Activated CD8-positive, alpha-beta T cell treated with anti-CD3 and anti-CD28 coated beads for 36 hours (primary cell): ENCODE results near the gene PTCD1. TPM values are rescaled to one million over a fixed set of nuclear protein-coding genes. Genes with fewer than 3 reads are reported as not detected.
A peak's percentile ranks its signal among the peaks of the same experiment; 100 is the strongest.
"Not testable (repeated sequence)": the region's sequence is repeated elsewhere in the genome, so short reads cannot be mapped to it uniquely, and the experiment has no call there.

Source experiments
- ATAC-seq: fragments of 200-7000 bp; cut with Tn5 transposase; one replicate; pipeline ENCODE4 v1.10.0; 2021; ENCODE audit warnings: mild to moderate bottlenecking, moderate library complexity
- CTCF ChIA-PET: fragments of 350-600 bp; sonication (Branson Sonifier 250); formaldehyde crosslinking; loops from one replicate; lab custom pipeline; 2021; ENCODE audit warnings: antibody characterized with exemption; lab: Charles Lee
- POLR2A ChIA-PET: fragments of 350-600 bp; sonication (Branson Sonifier 250); formaldehyde crosslinking; loops from one replicate; lab custom pipeline; 2021; ENCODE audit warnings: antibody characterized with exemption; lab: Charles Lee
- DNase-seq: peaks from one replicate; pipeline ENCODE4 v3.0.0-alpha.2; 2020
- H3K27ac Mint-ChIP-seq: one replicate; pipeline ENCODE4 v1.8.0; 2021; ENCODE audit warnings: mild to moderate bottlenecking, mixed read lengths
- H3K27me3 Mint-ChIP-seq: one replicate; pipeline ENCODE4 v1.8.0; 2021; ENCODE audit warnings: mixed read lengths
- H3K36me3 Mint-ChIP-seq: one replicate; pipeline ENCODE4 v1.8.0; 2021; ENCODE audit warnings: low read depth, mixed read lengths
- H3K4me1 Mint-ChIP-seq: one replicate; pipeline ENCODE4 v1.8.0; 2021; ENCODE audit warnings: low read depth, mixed read lengths
- H3K4me3 Mint-ChIP-seq: one replicate; pipeline ENCODE4 v1.8.0; 2021; ENCODE audit warnings: mild to moderate bottlenecking, moderate library complexity, mixed read lengths
- H3K9me3 Mint-ChIP-seq: one replicate; pipeline ENCODE4 v1.8.0; 2021; ENCODE audit warnings: mixed read lengths
- CTCF ChIP-seq: fragments of 200-600 bp; IDR thresholded peaks from one replicate; pipeline ENCODE4 v1.8.0; 2022; ENCODE audit warnings: antibody characterized with exemption, mild to moderate bottlenecking
- intact Hi-C: fragments of 100-400 bp; cut with micrococcal nuclease; formaldehyde crosslinking; loops from one replicate; pipeline ENCODE4 v1.10.0; 2022
- total RNA-seq, 2 experiments: library from RNA; stranded (reverse); gene quantifications; one replicate each; pipeline ENCODE4 v1.2.3, GENCODE V29; 2021

Gene PTCD1
- total RNA-seq, 2 experiments from 2014 or later: 7.2 to 8.2 TPM

GRCh38 chr7:99383203-99383602, 55.4 kb downstream of the PTCD1 start:
- ChIA-PET CTCF (interaction anchor here (1.3 kb wide), 1 partner anchor 24 kb away, joined by 3 read pairs; no protein-coding TSS in a partner anchor), POLR2A (interaction anchor here (1.4 to 1.5 kb wide), 2 partner anchors 9 to 25 kb away, joined by 5 to 6 read pairs; partner anchors contain the start of gene PDAP1)
- TF ChIP-seq CTCF: no peak
- intact Hi-C loops: no loop called here
- ATAC-seq: no peak
- H3K27me3 Mint-ChIP-seq: no peaks in the 10 kb centered on the region
- peaks cover 52% of the 10 kb centered on the region for H3K36me3 Mint-ChIP-seq
- DNase-seq: no peak
- H3K9me3 Mint-ChIP-seq: no peaks in the 10 kb centered on the region
- peaks cover 56% of the 10 kb centered on the region for H3K4me1 Mint-ChIP-seq
- peak overlapping the region; percentile 89 for H3K27ac Mint-ChIP-seq
- no peak overlapping the region for H3K4me3 Mint-ChIP-seq

GRCh38 chr7:99381664-99382075, 56.9 kb downstream of the PTCD1 start:
- ATAC-seq (no peak), DNase-seq (no peak)
- Mint-ChIP-seq H3K4me1 (peaks cover 65% of the 10 kb centered on the region), H3K27me3 (no peaks in the 10 kb centered on the region), H3K9me3 (no peaks in the 10 kb centered on the region), H3K4me3 (peak overlapping the region; percentile 75), H3K27ac (peak overlapping the region; percentile 93), H3K36me3 (peaks cover 51% of the 10 kb centered on the region)
- TF ChIP-seq CTCF: no peak
- intact Hi-C loops: no loop called here
- ChIA-PET CTCF (no interaction called here), POLR2A (interaction anchor here (0.8 to 1.5 kb wide), 2 partner anchors 11 to 13 kb away, joined by 4 to 5 read pairs; no protein-coding TSS in a partner anchor)

GRCh38 chr7:99380823-99381663, 57.6 kb downstream of the PTCD1 start:
- DNase-seq: peak; percentile 97
- no peak for TF ChIP-seq CTCF
- peaks cover 53% of the 10 kb centered on the region for H3K36me3 Mint-ChIP-seq
- ChIA-PET POLR2A (interaction anchor here (0.5 to 2.8 kb wide), 8 partner anchors 8 to 119 kb away, joined by 3 to 15 read pairs (median 4); partner anchors contain the start of genes BUD31, CPSF4, PDAP1 and PTCD1), CTCF (interaction anchor here (0.7 to 1.1 kb wide), 2 partner anchors 12 to 28 kb away, joined by 3 to 4 read pairs; partner anchors contain the start of genes BUD31 and PDAP1)
- ATAC-seq: peak; percentile 90
- no peaks in the 10 kb centered on the region for H3K9me3 Mint-ChIP-seq
- intact Hi-C loops: no loop called here
- peak overlapping the region; percentile 93 for H3K27ac Mint-ChIP-seq
- H3K4me3 Mint-ChIP-seq: peak overlapping the region; percentile 75
- peaks cover 61% of the 10 kb centered on the region for H3K4me1 Mint-ChIP-seq
- no peaks in the 10 kb centered on the region for H3K27me3 Mint-ChIP-seq

- peaks cover 55% of the 10 kb centered on the region for H3K36me3 Mint-ChIP-seq
- DNase-seq (peak; percentile 58), ATAC-seq (peak; percentile 32)
- H3K4me3 Mint-ChIP-seq: peak overlapping the region; percentile 75
- TF ChIP-seq CTCF: no peak
- ChIA-PET CTCF (interaction anchor here (0.7 to 1.8 kb wide), 3 partner anchors 12 to 28 kb away, joined by 3 to 5 read pairs (median 4); partner anchors contain the start of genes BUD31 and PDAP1), POLR2A (interaction anchor here (0.5 to 2.8 kb wide), 9 partner anchors 8 to 120 kb away, joined by 3 to 15 read pairs (median 6); partner anchors contain the start of genes BUD31, CPSF4, PDAP1 and PTCD1)
- no peaks in the 10 kb centered on the region for H3K9me3 Mint-ChIP-seq
- intact Hi-C loops: no loop called here
- no peaks in the 10 kb centered on the region for H3K27me3 Mint-ChIP-seq
- peak overlapping the region; percentile 93 for H3K27ac Mint-ChIP-seq
- H3K4me1 Mint-ChIP-seq: peaks cover 56% of the 10 kb centered on the region
Observed at GRCh38 chr7:99380032-99380822, 58.4 kb downstream of the PTCD1 start.

- H3K27me3 Mint-ChIP-seq, H3K9me3 Mint-ChIP-seq, intact Hi-C loops, ATAC-seq: not testable (repeated sequence)
- Mint-ChIP-seq H3K27ac (peak overlapping the region; percentile 93), H3K36me3 (peaks cover 55% of the 10 kb centered on the region), H3K4me1 (peaks cover 55% of the 10 kb centered on the region), H3K4me3 (peak overlapping the region; percentile 75)
- ChIA-PET POLR2A (interaction anchor here (0.6 to 2.8 kb wide), 6 partner anchors 9 to 120 kb away, joined by 3 to 15 read pairs (median 6); partner anchors contain the start of genes BUD31, PDAP1 and ZNF394), CTCF (interaction anchor here (1.2 to 1.8 kb wide), 2 partner anchors 14 kb away, joined by 4 to 5 read pairs; no protein-coding TSS in a partner anchor)
- DNase-seq: peak; percentile 37
Observed at GRCh38 chr7:99379693-99380031, 58.9 kb downstream of the PTCD1 start.
